ENCODE data around the gene MXD4.

The MXD4 gene

GRCh38 chr4:2245787-2246275 lies 16.1 kb downstream of the MXD4 start:
- TF ChIP-seq CTCF (conservative IDR thresholded peaks at IDR 0.05) = no peak
- H3K27ac ChIP-seq = no peak overlapping the region

- TF ChIP-seq CTCF (conservative IDR thresholded peaks at IDR 0.05) = no peak
- peak overlapping the region; percentile 32; the same call in 1 of the 2 replicates for H3K27ac ChIP-seq
These were observed 16.7 kb downstream of the MXD4 start for GRCh38 chr4:2245057-2245786.

GRCh38 chr4:2243681-2244380 lies 18.1 kb downstream of the MXD4 start:
- H3K27ac ChIP-seq = 0 out of 2 replicates have a peak overlapping the region, but pooled peaks have one; percentile 32
- no peak for TF ChIP-seq CTCF (conservative IDR thresholded peaks at IDR 0.05)

GRCh38 chr4:2241410-2242353 lies 20.2 kb downstream of the MXD4 start, which contains the start of the genes HAUS3 and POLN:
HAUS3 (minus strand) TSS chr4:2242121; CDS start chr4:2240946, 1,175 bp downstream.
POLN (minus strand) TSS chr4:2242121; CDS start chr4:2229231, 12,890 bp downstream.
- peak within 1 kb of the TSS; percentile 85 for H3K27ac ChIP-seq
- TF ChIP-seq CTCF (conservative IDR thresholded peaks at IDR 0.05) = no peak

- no peak for TF ChIP-seq CTCF (conservative IDR thresholded peaks at IDR 0.05)
- H3K27ac ChIP-seq = peak overlapping the region; percentile 85
These were observed 20.9 kb downstream of the MXD4 start for GRCh38 chr4:2241003-2241402.

- TF ChIP-seq CTCF (conservative IDR thresholded peaks at IDR 0.05) = no peak
- peak overlapping the region; percentile 31; the same call in 1 of the 2 replicates for H3K27ac ChIP-seq
These were observed 24.8 kb downstream of the MXD4 start for GRCh38 chr4:2236944-2237666.

Measured in VCaP (cell line).